ENCODE measurements around the gene PARP9.

DNA sequence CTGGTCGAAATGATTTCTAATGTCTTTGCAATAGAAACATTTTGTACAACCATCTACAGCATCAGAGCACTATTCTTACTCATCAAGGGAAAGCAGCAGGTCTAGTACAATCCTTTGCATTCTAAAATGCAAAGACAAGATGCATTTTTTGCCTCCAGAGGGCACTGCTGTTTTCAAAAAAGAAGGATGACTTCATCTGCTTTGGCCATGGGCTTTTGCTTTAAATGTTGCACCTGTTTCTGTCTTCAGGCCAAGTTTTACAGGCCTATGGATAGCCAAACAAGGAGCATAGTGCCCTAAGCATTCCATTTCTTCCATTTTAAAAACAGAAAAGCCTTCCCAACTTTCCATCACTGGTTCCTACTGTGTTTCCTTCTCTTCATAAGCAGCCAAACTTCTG, 3.4 kb downstream of the PARP9 start:
- TF ChIP-seq, protein P1, sequence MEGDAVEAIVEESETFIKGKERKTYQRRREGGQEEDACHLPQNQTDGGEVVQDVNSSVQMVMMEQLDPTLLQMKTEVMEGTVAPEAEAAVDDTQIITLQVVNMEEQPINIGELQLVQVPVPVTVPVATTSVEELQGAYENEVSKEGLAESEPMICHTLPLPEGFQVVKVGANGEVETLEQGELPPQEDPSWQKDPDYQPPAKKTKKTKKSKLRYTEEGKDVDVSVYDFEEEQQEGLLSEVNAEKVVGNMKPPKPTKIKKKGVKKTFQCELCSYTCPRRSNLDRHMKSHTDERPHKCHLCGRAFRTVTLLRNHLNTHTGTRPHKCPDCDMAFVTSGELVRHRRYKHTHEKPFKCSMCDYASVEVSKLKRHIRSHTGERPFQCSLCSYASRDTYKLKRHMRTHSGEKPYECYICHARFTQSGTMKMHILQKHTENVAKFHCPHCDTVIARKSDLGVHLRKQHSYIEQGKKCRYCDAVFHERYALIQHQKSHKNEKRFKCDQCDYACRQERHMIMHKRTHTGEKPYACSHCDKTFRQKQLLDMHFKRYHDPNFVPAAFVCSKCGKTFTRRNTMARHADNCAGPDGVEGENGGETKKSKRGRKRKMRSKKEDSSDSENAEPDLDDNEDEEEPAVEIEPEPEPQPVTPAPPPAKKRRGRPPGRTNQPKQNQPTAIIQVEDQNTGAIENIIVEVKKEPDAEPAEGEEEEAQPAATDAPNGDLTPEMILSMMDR (conservative IDR thresholded peaks at IDR 0.05; ENCODE audit: low read length) = peak; percentile 73
- TF ChIP-seq EZH2phosphoT487 (IDR thresholded peaks at IDR 0.05; ENCODE audit: borderline replicate concordance) = no peak

Measured in Loucy (cell line).